B cell (primary cell): ENCODE results near the gene YPEL5.

Experiments used
- EZH2 ChIP-seq: IDR thresholded peaks from 2 replicates; pipeline ENCODE4 v1.6.1; 2012; ENCODE audit warnings: borderline replicate concordance, low read depth, mild to moderate bottlenecking, moderate library complexity, low read length; ENCODE audit not compliant: insufficient read depth, poor library complexity, severe bottlenecking
- TF ChIP-seq, protein P1 (sequence below): fragments of 200-600 bp; IDR thresholded peaks from one replicate; pipeline ENCODE4 v1.8.0; 2022; ENCODE audit warnings: antibody characterized with exemption, mild to moderate bottlenecking

DNA sequence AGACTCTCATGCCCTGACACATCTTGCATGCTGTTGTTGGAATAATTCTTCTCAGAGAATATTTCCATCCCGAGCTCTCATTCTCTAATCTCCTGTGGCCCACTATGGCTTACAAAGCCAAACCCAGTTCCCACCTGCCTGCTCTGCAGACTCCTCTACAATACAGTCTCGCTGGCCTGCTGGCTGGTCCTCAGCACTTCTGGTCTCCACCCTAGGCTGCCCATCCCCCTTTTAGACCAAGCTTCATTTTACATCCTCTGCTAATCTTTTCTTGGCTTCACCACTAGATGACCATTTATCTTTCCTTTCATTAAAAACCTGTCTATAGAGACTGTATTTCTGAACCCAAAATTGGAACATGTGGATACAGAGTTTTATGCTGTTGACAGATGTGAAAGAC, 42.5 kb upstream of the YPEL5 start:
- TF ChIP-seq, protein P1, sequence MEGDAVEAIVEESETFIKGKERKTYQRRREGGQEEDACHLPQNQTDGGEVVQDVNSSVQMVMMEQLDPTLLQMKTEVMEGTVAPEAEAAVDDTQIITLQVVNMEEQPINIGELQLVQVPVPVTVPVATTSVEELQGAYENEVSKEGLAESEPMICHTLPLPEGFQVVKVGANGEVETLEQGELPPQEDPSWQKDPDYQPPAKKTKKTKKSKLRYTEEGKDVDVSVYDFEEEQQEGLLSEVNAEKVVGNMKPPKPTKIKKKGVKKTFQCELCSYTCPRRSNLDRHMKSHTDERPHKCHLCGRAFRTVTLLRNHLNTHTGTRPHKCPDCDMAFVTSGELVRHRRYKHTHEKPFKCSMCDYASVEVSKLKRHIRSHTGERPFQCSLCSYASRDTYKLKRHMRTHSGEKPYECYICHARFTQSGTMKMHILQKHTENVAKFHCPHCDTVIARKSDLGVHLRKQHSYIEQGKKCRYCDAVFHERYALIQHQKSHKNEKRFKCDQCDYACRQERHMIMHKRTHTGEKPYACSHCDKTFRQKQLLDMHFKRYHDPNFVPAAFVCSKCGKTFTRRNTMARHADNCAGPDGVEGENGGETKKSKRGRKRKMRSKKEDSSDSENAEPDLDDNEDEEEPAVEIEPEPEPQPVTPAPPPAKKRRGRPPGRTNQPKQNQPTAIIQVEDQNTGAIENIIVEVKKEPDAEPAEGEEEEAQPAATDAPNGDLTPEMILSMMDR, result no peak
- no peak for TF ChIP-seq EZH2
